ACC112 (cell line): Measurements from ENCODE around the gene TUBGCP6.

ENCODE experiments used
- H2AFZ ChIP-seq: fragments of 200-600 bp; sonication (generic); one replicate; pipeline ENCODE4 v1.6.0; 2017; ENCODE audit warnings: antibody characterized with exemption, low read length; ENCODE audit not compliant: unreplicated experiment
- H3K27ac ChIP-seq: fragments of 200-600 bp; sonication (generic); 2 replicates; pipeline ENCODE4 v1.5.1; 2014; ENCODE audit warnings: low read depth, mild to moderate bottlenecking, antibody characterized with exemption, low read length, moderate library complexity
- H3K27me3 ChIP-seq: fragments of 200-600 bp; sonication (generic); 2 replicates; pipeline ENCODE4 v1.6.1; 2014; ENCODE audit warnings: mild to moderate bottlenecking, antibody characterized with exemption, low read length, moderate library complexity, mixed read lengths; ENCODE audit not compliant: insufficient read depth
- H3K36me3 ChIP-seq: fragments of 200-600 bp; sonication (generic); 2 replicates; pipeline ENCODE4 v1.6.1; 2016; ENCODE audit warnings: mild to moderate bottlenecking, antibody characterized with exemption, low read length, moderate library complexity, mixed read lengths; ENCODE audit not compliant: insufficient read depth
- H3K4me1 ChIP-seq: fragments of 200-600 bp; sonication (generic); one replicate; pipeline ENCODE4 v1.6.1; 2016; ENCODE audit warnings: low read length, mixed read lengths; ENCODE audit not compliant: insufficient read depth, unreplicated experiment, control insufficient read depth
- H3K4me3 ChIP-seq: fragments of 200-600 bp; sonication (generic); 2 replicates; pipeline ENCODE4 v1.5.1; 2014; ENCODE audit warnings: mild to moderate bottlenecking, low read depth, low read length
- H3K79me2 ChIP-seq: fragments of 200-600 bp; sonication (generic); one replicate; pipeline ENCODE4 v1.6.0; 2016; ENCODE audit warnings: low read length; ENCODE audit not compliant: control insufficient read depth, unreplicated experiment, insufficient read depth

The TUBGCP6 gene

GRCh38 chr22:50220603-50221409, 24.0 kb downstream of the TUBGCP6 start:
- H3K27me3 ChIP-seq, result no peaks in the 10 kb centered on the region
- H3K4me1 ChIP-seq, result no peaks in the 10 kb centered on the region
- H3K27ac ChIP-seq, result no peak overlapping the region
- no peak overlapping the region for H2AFZ ChIP-seq
- no peak overlapping the region for H3K4me3 ChIP-seq
- no peaks in the 10 kb centered on the region for H3K79me2 ChIP-seq
- peaks cover 6% of the 10 kb centered on the region; the same call in 1 of the 2 replicates for H3K36me3 ChIP-seq

- H3K36me3 ChIP-seq, result peaks cover 6% of the 10 kb centered on the region; the same call in 1 of the 2 replicates
- H3K4me1 ChIP-seq, result no peaks in the 10 kb centered on the region
- no peaks in the 10 kb centered on the region for H3K27me3 ChIP-seq
- H3K4me3 ChIP-seq, result no peak overlapping the region
- H3K79me2 ChIP-seq, result no peaks in the 10 kb centered on the region
- no peak overlapping the region for H2AFZ ChIP-seq
- H3K27ac ChIP-seq, result no peak overlapping the region
Measured at GRCh38 chr22:50219800-50220602, 24.8 kb downstream of the TUBGCP6 start.

- no peak overlapping the region for H3K27ac ChIP-seq
- no peaks in the 10 kb centered on the region for H3K79me2 ChIP-seq
- no peaks in the 10 kb centered on the region for H3K4me1 ChIP-seq
- H2AFZ ChIP-seq, result no peak overlapping the region
- no peaks in the 10 kb centered on the region for H3K27me3 ChIP-seq
- peaks cover 6% of the 10 kb centered on the region; the same call in 1 of the 2 replicates for H3K36me3 ChIP-seq
- H3K4me3 ChIP-seq, result no peak overlapping the region
Measured at GRCh38 chr22:50218996-50219727, 25.7 kb downstream of the TUBGCP6 start.

GRCh38 chr22:50218153-50218995, 26.4 kb downstream of the TUBGCP6 start:
- Histone ChIP-seq H3K4me3 (no peak overlapping the region), H3K27me3 (no peaks in the 10 kb centered on the region), H3K4me1 (no peaks in the 10 kb centered on the region), H3K79me2 (no peaks in the 10 kb centered on the region), H3K27ac (no peak overlapping the region), H3K36me3 (peaks cover 6% of the 10 kb centered on the region; the same call in 1 of the 2 replicates), H2AFZ (no peak overlapping the region)

- no peak overlapping the region for H3K4me3 ChIP-seq
- H3K36me3 ChIP-seq, result peaks cover 6% of the 10 kb centered on the region; the same call in 1 of the 2 replicates
- no peak overlapping the region for H2AFZ ChIP-seq
- no peaks in the 10 kb centered on the region for H3K4me1 ChIP-seq
- no peak overlapping the region for H3K27ac ChIP-seq
- no peaks in the 10 kb centered on the region for H3K79me2 ChIP-seq
- no peaks in the 10 kb centered on the region for H3K27me3 ChIP-seq
Measured at GRCh38 chr22:50217543-50218152, 27.2 kb downstream of the TUBGCP6 start.

GRCh38 chr22:50216684-50217520, 27.9 kb downstream of the TUBGCP6 start:
- no peak overlapping the region for H3K4me3 ChIP-seq
- no peaks in the 10 kb centered on the region for H3K79me2 ChIP-seq
- H3K27me3 ChIP-seq, result no peaks in the 10 kb centered on the region
- no peak overlapping the region for H2AFZ ChIP-seq
- H3K4me1 ChIP-seq, result no peaks in the 10 kb centered on the region
- H3K27ac ChIP-seq, result no peak overlapping the region
- peaks cover 6% of the 10 kb centered on the region; the same call in 1 of the 2 replicates for H3K36me3 ChIP-seq

GRCh38 chr22:50216055-50216683, 28.7 kb downstream of the TUBGCP6 start:
- Histone ChIP-seq H3K27ac (no peak overlapping the region), H3K36me3 (peaks cover 6% of the 10 kb centered on the region; the same call in 1 of the 2 replicates), H3K4me1 (no peaks in the 10 kb centered on the region), H2AFZ (no peak overlapping the region), H3K4me3 (no peak overlapping the region), H3K79me2 (no peaks in the 10 kb centered on the region), H3K27me3 (no peaks in the 10 kb centered on the region)

- H3K27ac ChIP-seq, result no peak overlapping the region
- H3K36me3 ChIP-seq, result no peaks in the 10 kb centered on the region
- H2AFZ ChIP-seq, result no peak overlapping the region
- no peaks in the 10 kb centered on the region for H3K27me3 ChIP-seq
- no peaks in the 10 kb centered on the region for H3K4me1 ChIP-seq
- H3K4me3 ChIP-seq, result no peak overlapping the region
- no peaks in the 10 kb centered on the region for H3K79me2 ChIP-seq
Measured at GRCh38 chr22:50215297-50216054, 29.3 kb downstream of the TUBGCP6 start.
